K562 (cell line): ENCODE measurements around the gene ACE. TPM values are rescaled to one million over a fixed set of nuclear protein-coding genes. Genes with fewer than 3 reads are reported as not detected.

Experiments
- ATAC-seq: fragments of 200-7000 bp; cut with Tn5 transposase; 3 replicates; pipeline ENCODE4 v1.9.1; 2020; ENCODE audit warnings: moderate library complexity
- BruUV-seq: library from RNA; stranded (reverse); fragments of 400-500 nt; replicated peaks from 2 replicates; lab custom pipeline; 2021; lab: Mats Ljungman, UMichigan
- CTCF ChIA-PET: fragments of 300-600 bp; formaldehyde crosslinking; extraction: SDS; loops from one replicate; lab custom pipeline; 2021; ENCODE audit warnings: low intra/inter-chr PET ratio; lab: Yijun Ruan, JAX
- POLR2A ChIA-PET: fragments of 300-600, 350-650 bp; sonication (Branson Sonifier 250); formaldehyde crosslinking; extraction: SDS; loops from one replicate; lab custom pipeline; 2021; ENCODE audit warnings: antibody characterized with exemption, inconsistent platforms; lab: Yijun Ruan, JAX
- DNase-seq, 4 experiments: peaks; one replicate each; pipeline versions ENCODE4 v3.0.0 to v3.0.0-alpha.2; 2011 to 2018; ENCODE audit warnings: low spot score in 3 of 4, mixed read lengths in 3 of 4; ENCODE audit errors: extremely low read depth in 1 of 4
- FAIRE-seq: peaks from 2 replicates; lab custom pipeline; 2011; peaks lifted over from hg19 to GRCh38; lab: Jason Lieb, UNC
- H2AFZ ChIP-seq: 2 replicates; pipeline ENCODE4 v1.6.0; 2011; ENCODE audit warnings: low read depth, low read length, control low read depth, inconsistent platforms
- H3K27ac ChIP-seq: fragments of 200-600 bp; 3 replicates; pipeline ENCODE4 v1.8.0; 2011; ENCODE audit warnings: low read depth, mild to moderate bottlenecking, control low read depth, inconsistent platforms, low read length, moderate library complexity, mixed read lengths; ENCODE audit errors: extremely low read depth
- H3K27me3 ChIP-seq, 2 experiments: fragments of 300-600 bp in 1 of 2; 2 replicates in 1 of 2; 3 replicates in 1 of 2; pipeline versions ENCODE4 v1.6.0 to v1.8.0; 2011; ENCODE audit warnings: inconsistent platforms in 2 of 2, low read length in 2 of 2, mild to moderate bottlenecking in 1 of 2, mixed read lengths in 1 of 2, moderate library complexity in 1 of 2; ENCODE audit not compliant: control insufficient read depth in 2 of 2, insufficient read depth in 2 of 2
- H3K36me3 ChIP-seq: fragments of 300-600 bp; 3 replicates; pipeline ENCODE4 v1.8.0; 2011; ENCODE audit warnings: mild to moderate bottlenecking, low read length, inconsistent platforms; ENCODE audit not compliant: control insufficient read depth, insufficient read depth
- H3K4me1 ChIP-seq, 2 experiments: fragments of 200-600 bp in 1 of 2; replicated peaks in 1 of 2; 2 replicates in 1 of 2; 3 replicates in 1 of 2; pipeline versions ENCODE4 v1.5.1 to v1.8.0; 2011; ENCODE audit warnings: inconsistent platforms in 2 of 2, low read length in 2 of 2, mild to moderate bottlenecking in 1 of 2, mixed read lengths in 1 of 2, moderate library complexity in 1 of 2; ENCODE audit not compliant: control insufficient read depth in 2 of 2, insufficient read depth in 2 of 2
- H3K4me2 ChIP-seq: 2 replicates; pipeline ENCODE4 v1.6.1; 2011; ENCODE audit warnings: low read length, control low read depth, inconsistent platforms, mixed read lengths; ENCODE audit not compliant: insufficient read depth
- H3K4me3 ChIP-seq: fragments of 200-600 bp; sonication (generic), shearing (Covaris generic); 2 replicates; pipeline ENCODE4 v1.5.1; 2016; ENCODE audit warnings: control low read depth, inconsistent platforms
- H3K79me2 ChIP-seq: fragments of 200-600 bp; 3 replicates; pipeline ENCODE4 v1.8.0; 2011; ENCODE audit warnings: low read length, inconsistent platforms; ENCODE audit not compliant: control insufficient read depth, insufficient read depth
- H3K9ac ChIP-seq, 2 experiments: 2 replicates each; pipeline versions ENCODE4 v1.6.0 to v1.6.1; 2011; ENCODE audit warnings: low read depth in 2 of 2, low read length in 2 of 2, control low read depth in 1 of 2, inconsistent platforms in 1 of 2, mild to moderate bottlenecking in 1 of 2, mixed read lengths in 1 of 2; ENCODE audit not compliant: insufficient read depth in 1 of 2
- H3K9me1 ChIP-seq: one replicate; pipeline ENCODE4 v1.6.0; 2011; ENCODE audit warnings: inconsistent platforms, mild to moderate bottlenecking, low read length, moderate library complexity; ENCODE audit not compliant: control insufficient read depth, insufficient read depth
- H3K9me3 ChIP-seq: replicated peaks from 2 replicates; pipeline ENCODE4 v1.5.1; 2011; ENCODE audit warnings: low read depth, low read length, inconsistent platforms; ENCODE audit not compliant: control insufficient read depth, insufficient read depth
- H4K20me1 ChIP-seq: replicated peaks from 2 replicates; pipeline ENCODE4 v1.6.1; 2011; ENCODE audit warnings: low read length, inconsistent platforms, mixed read lengths; ENCODE audit not compliant: control insufficient read depth, insufficient read depth
- BRF2 ChIP-seq: IDR thresholded peaks from 3 replicates; pipeline ENCODE4 v1.6.1; 2011; ENCODE audit warnings: borderline replicate concordance, mild to moderate bottlenecking; ENCODE audit not compliant: insufficient read length, insufficient read depth
- CCNT2 ChIP-seq: IDR thresholded peaks from 2 replicates; pipeline ENCODE4 v1.6.1; 2011; ENCODE audit warnings: borderline replicate concordance, low read depth, mild to moderate bottlenecking, moderate library complexity, mixed read lengths, low read length; ENCODE audit not compliant: insufficient read length; ENCODE audit errors: extremely low read depth
- E2F6 ChIP-seq, 2 experiments: IDR thresholded peaks; 2 replicates each; pipeline ENCODE4 v1.6.1; 2011; ENCODE audit warnings: borderline replicate concordance in 1 of 2, control low read depth in 1 of 2, low read depth in 1 of 2, low read length in 1 of 2, mild to moderate bottlenecking in 1 of 2, mixed read lengths in 1 of 2, moderate library complexity in 1 of 2; ENCODE audit not compliant: insufficient read depth in 1 of 2, insufficient read length in 1 of 2, poor library complexity in 1 of 2, severe bottlenecking in 1 of 2; ENCODE audit errors: extremely low read depth in 1 of 2
- FOXA3 ChIP-seq, 2 experiments: fragments of 450-650 bp in 1 of 2; sonication (generic) in 1 of 2; formaldehyde crosslinking; IDR thresholded peaks in 1 of 2; conservative IDR thresholded peaks in 1 of 2; 2 replicates each; pipeline versions ENCODE4 v1.4.0 to v1.8.0; 2020 to 2022; ENCODE audit warnings: mild to moderate bottlenecking in 2 of 2, missing genetic modification reagents in 1 of 2
- KDM5B ChIP-seq: fragments of 200-600 bp; sonication (generic); IDR thresholded peaks from 2 replicates; pipeline ENCODE4 v1.6.1; 2012; ENCODE audit warnings: low read depth, mild to moderate bottlenecking, moderate library complexity, low read length, control low read depth, inconsistent platforms; ENCODE audit not compliant: insufficient replicate concordance
- MECOM ChIP-seq: fragments of 250-450 bp; sonication (Bioruptor Pico); IDR thresholded peaks from 2 replicates; pipeline ENCODE4 v1.8.0; 2022; ENCODE audit warnings: inconsistent platforms
- MIER1 ChIP-seq: fragments of 450-650 bp; IDR thresholded peaks from 2 replicates; pipeline ENCODE4 v1.6.1; 2016; ENCODE audit warnings: antibody characterized with exemption, mild to moderate bottlenecking, low read depth
- POLR2G ChIP-seq: fragments of 200-400 bp; formaldehyde crosslinking; IDR thresholded peaks from 2 replicates; pipeline ENCODE4 v1.6.1; 2017; ENCODE audit warnings: low read depth, mild to moderate bottlenecking, antibody characterized with exemption, low read length, moderate library complexity
- POLR3G ChIP-seq: IDR thresholded peaks from 2 replicates; pipeline ENCODE4 v1.6.1; 2011; ENCODE audit not compliant: insufficient read length, insufficient replicate concordance; ENCODE audit errors: extremely low read depth
- RBFOX2 ChIP-seq: fragments of 200-400 bp; formaldehyde crosslinking; IDR thresholded peaks from 2 replicates; pipeline ENCODE4 v1.6.1; 2017; ENCODE audit warnings: low read depth, mild to moderate bottlenecking, low read length, moderate library complexity
- SMAD1 ChIP-seq: fragments of 150-350 bp; IDR thresholded peaks from 2 replicates; pipeline ENCODE4 v1.6.1; 2014; ENCODE audit warnings: low read length, low read depth; ENCODE audit not compliant: partially characterized antibody
- ZFX ChIP-seq: sonication (generic); formaldehyde crosslinking; IDR thresholded peaks from 2 replicates; pipeline ENCODE4 v1.8.0; 2022; ENCODE audit warnings: mild to moderate bottlenecking, missing genetic modification reagents, moderate library complexity
- ZNF224 ChIP-seq: sonication (generic); formaldehyde crosslinking; IDR thresholded peaks from 2 replicates; pipeline ENCODE4 v1.8.0; 2022; ENCODE audit warnings: mild to moderate bottlenecking, missing genetic modification reagents
- WGBS: fragments of 100-300 bp; shearing (Covaris generic); methylation state at CpG from one replicate; pipeline ENCODE4 v1.1.6; 2016; ENCODE audit warnings: low coverage, mixed read lengths; ENCODE audit not compliant: insufficient coverage; ENCODE audit errors: missing lambda C conversion rate; 5-methylcytosine and 5-hydroxymethylcytosine counted together
- in situ Hi-C: fragments of 300-500 bp; cut with MboI; formaldehyde crosslinking; loops from 4 replicates; pipeline ENCODE4 v1.15.0; 2018; ENCODE audit warnings: inconsistent platforms, mixed read lengths
- intact Hi-C: fragments of 100-400 bp; cut with micrococcal nuclease; formaldehyde crosslinking; loops from 2 replicates; pipeline ENCODE4 v1.14.2; 2022
- polyA plus RNA-seq, 8 experiments: library from polyadenylated mRNA; depleted of rRNA in 4 of 8; stranded (reverse) in 5 of 8; unstranded in 3 of 8; fragments of >200 nt; fragmentation: Nextera tagmentation in 2 of 8; fragmentation: Illumina TruSeq in 1 of 8; extraction: Ambion mirVana in 2 of 8; extraction: Trizol in 1 of 8; gene quantifications; 2 replicates each; pipeline versions ENCODE4 v1.2.1 to v1.2.3, GENCODE V29; 2011 to 2014; ENCODE audit warnings: inconsistent platforms in 1 of 8, missing spikeins in 1 of 8
- total RNA-seq, 7 experiments: library from RNA; depleted of rRNA in 6 of 7; stranded (reverse); fragments of >200 nt in 6 of 7; fragmentation: Illumina TruSeq in 2 of 7; extraction: Trizol in 2 of 7; gene quantifications; 2 replicates each; pipeline versions ENCODE4 v1.2.1 to v1.2.3, GENCODE V29; 2011 to 2021; ENCODE audit warnings: low replicate concordance in 1 of 7

ACE gene
- total and polyA plus RNA-seq, 9 of the 15 experiments (the other 6 are each of a cell fraction or from before 2014, with no cell fraction given), result 0.07 to 2.5 (median 0.47) TPM; not detected in 1

- TF ChIP-seq E2F6 (IDR thresholded peaks at IDR 0.05; ENCODE audit: borderline replicate concordance in 1 of 2, extremely low read depth in 1 of 2, insufficient read depth in 1 of 2, insufficient read length in 1 of 2, low read depth in 1 of 2, low read length in 1 of 2, poor library complexity in 1 of 2, severe bottlenecking in 1 of 2) (peak in 1 of 2 experiments; percentile 3), MECOM (CRISPR knock-in tag) (no peak), ZFX (CRISPR knock-in tag) (peak; percentile 59), CCNT2 (no peak)
Observed at GRCh38 chr17:63476459-63476853, 405 bp upstream of the ACE start (continued).

- H3K4me2 ChIP-seq, result peak overlapping the region; percentile 57
- no peaks in the 10 kb centered on the region for H3K9me3 ChIP-seq
- no peaks in the 10 kb centered on the region for H4K20me1 ChIP-seq
- H3K27ac ChIP-seq, result no peak overlapping the region
- H3K9me1 ChIP-seq, result no peaks in the 10 kb centered on the region
- FAIRE-seq, result no peak
- no TSS peak for BruUV-seq
- H3K4me3 ChIP-seq, result peak overlapping the region; percentile 45
- 35% methylated on average over 37 of the region's 44 CpGs for WGBS
- no peaks in the 10 kb centered on the region for H3K79me2 ChIP-seq
- intact Hi-C loops (loop anchor here (2.0 kb wide), 2 partner anchors 31 to 45 kb away; partner anchors contain the start of gene CYB561), in situ Hi-C loops (loop anchor here (5.0 kb wide), 1 partner anchor 55 kb away; no protein-coding TSS in a partner anchor)
- peak overlapping the region in 1 of 2 experiments; percentile 65; a peak in 2 of 4 replicates for H3K9ac ChIP-seq
- POLR2A ChIA-PET, result interaction anchor here (0.6 to 1.2 kb wide), 3 partner anchors 7 to 146 kb away, joined by 3 to 5 read pairs (median 3); no protein-coding TSS in a partner anchor
- no peak for DNase-seq
- ATAC-seq, result no peak
- no peaks in the 10 kb centered on the region; a peak in 1 of 5 replicates for H3K27me3 ChIP-seq
- CTCF ChIA-PET, result interaction anchor here (0.7 to 4.3 kb wide), 3 partner anchors 31 to 135 kb away, joined by 3 to 35 read pairs (median 3); partner anchors contain the start of gene CYB561
- H3K4me1 ChIP-seq, result peaks cover 23 to 47% of the 10 kb centered on the region in 2 experiments
- H2AFZ ChIP-seq, result peak overlapping the region; percentile 19; the same call in 1 of the 2 replicates
- no peaks in the 10 kb centered on the region for H3K36me3 ChIP-seq
- peak; percentile 4; the same call in 1 of the 2 replicates for TF ChIP-seq RBFOX2
- peak in 1 of 2 experiments; percentile 2 for TF ChIP-seq E2F6 (IDR thresholded peaks at IDR 0.05; ENCODE audit: borderline replicate concordance in 1 of 2, extremely low read depth in 1 of 2, insufficient read depth in 1 of 2, insufficient read length in 1 of 2, low read depth in 1 of 2, low read length in 1 of 2, poor library complexity in 1 of 2, severe bottlenecking in 1 of 2)
- no peak for TF ChIP-seq MIER1
- TF ChIP-seq POLR2G, result no peak
- TF ChIP-seq FOXA3 (CRISPR knock-in tag; conservative IDR thresholded peaks at IDR 0.05 in 1 of 2, IDR thresholded peaks at IDR 0.05 in 1 of 2), result no peak
- TF ChIP-seq ZNF224 (CRISPR knock-in tag), result no peak
- TF ChIP-seq SMAD1, result no peak
- TF ChIP-seq KDM5B, result peak; percentile 24
- TF ChIP-seq POLR3G, result no peak
- no peak for TF ChIP-seq BRF2
Observed at GRCh38 chr17:63477480-63478440, 899 bp downstream of the ACE start.
